ENCODE data around the gene CSAD.
"Not testable (repeated sequence)": the region's sequence is repeated elsewhere in the genome, so short reads cannot be mapped to it uniquely, and the experiment has no call there.

CSAD gene

DNA sequence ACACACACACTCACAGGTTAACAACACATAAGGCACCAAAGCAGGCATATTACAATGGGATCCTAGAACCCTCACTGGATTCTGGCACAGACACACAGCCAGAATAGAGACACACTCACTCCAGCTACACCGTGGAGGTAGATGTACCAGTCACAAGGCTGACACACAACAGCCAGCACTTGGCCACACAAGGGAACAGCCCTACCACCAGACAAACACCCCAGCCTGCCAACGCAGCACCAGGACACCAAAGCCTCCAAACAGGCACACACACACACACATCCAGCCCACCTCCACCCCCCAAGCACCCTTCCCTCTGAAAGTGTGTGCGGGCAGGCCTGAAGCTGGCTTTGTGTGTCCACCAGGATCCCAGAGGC lies 37.2 kb upstream of the CSAD start:
- no peak for DNase-seq

DNA sequence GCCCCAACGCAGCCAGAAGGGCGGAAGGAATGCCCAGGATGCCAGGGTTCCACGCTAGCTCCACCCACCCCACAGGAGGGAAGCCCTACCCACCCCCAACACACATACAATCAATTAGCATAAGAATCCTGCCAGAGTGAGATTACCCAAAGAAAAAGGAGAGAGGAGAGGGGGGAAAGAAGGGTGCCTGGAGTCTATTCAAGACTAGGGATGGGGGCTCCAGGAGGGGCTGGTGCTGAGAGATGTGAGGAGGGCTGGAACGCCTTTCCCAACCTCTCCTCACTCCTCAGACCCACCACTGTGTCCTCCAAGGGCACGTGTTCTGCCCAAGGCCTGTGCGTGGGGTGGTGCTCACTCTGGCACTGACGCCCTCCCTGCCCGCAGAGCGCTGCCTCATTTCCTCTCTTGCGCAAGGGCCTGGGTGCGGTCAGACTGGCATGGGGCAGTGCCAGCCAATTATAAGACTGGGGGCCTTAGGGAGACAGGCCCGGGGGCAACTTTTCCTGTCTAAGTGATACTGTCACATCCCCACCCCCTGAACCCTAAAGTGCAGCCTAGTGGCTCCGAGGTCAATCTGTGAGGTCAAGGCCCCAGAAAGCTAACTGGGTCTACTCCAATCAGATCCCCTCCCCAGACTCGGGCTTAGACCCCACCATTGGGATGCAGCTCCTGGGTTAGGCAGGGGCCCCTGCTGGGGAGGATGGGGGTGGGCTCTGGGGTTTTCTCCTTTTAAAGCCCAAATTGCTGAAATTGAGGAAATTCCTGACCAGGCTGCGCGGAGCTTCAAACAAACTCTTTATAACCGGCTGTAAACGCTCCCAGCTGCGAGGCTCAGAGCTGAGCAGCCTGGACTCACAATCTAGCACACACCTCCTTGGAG lies 36.6 kb upstream of the CSAD start:
- DNase-seq = no peak

DNA sequence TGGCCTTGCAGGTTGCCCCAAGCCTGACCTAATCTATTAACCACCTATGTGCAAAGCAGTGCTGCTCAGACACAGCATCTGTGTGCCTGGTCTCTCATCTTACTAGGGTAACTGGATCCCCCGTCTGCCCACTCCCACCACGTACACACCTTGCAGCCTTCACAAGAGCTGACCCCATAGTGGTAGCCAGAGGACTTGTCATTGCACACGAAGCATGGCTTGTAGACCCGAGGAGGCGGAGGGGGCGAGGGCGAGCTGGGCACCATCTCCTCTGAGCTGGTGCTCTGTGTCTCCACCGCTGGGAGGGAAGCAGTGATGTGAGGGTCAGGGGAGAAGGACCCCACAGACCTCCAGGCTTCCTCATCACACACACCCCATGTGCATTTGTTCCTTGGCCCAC lies 34.8 kb upstream of the CSAD start:
- no peak for DNase-seq

GRCh38 chr12:53214687-53215455 lies 34.1 kb upstream of the CSAD start:
- DNase-seq = no peak

- no peak for DNase-seq
These were observed 33.5 kb upstream of the CSAD start for GRCh38 chr12:53214221-53214620.

- peak; percentile 81 to 83 for DNase-seq
These were observed 32.6 kb upstream of the CSAD start for GRCh38 chr12:53213348-53213747.

GRCh38 chr12:53212931-53213330 lies 32.2 kb upstream of the CSAD start:
- DNase-seq = no peak

- no peak for DNase-seq
These were observed 31.0 kb upstream of the CSAD start for GRCh38 chr12:53211476-53212381.

GRCh38 chr12:53210843-53211242 lies 30.1 kb upstream of the CSAD start:
- no peak for DNase-seq

- DNase-seq = no peak
These were observed 28.2 kb upstream of the CSAD start for GRCh38 chr12:53208877-53209463.

GRCh38 chr12:53208435-53208834 lies 27.7 kb upstream of the CSAD start:
- no peak for DNase-seq

- peak; percentile 49 to 51 for DNase-seq
These were observed 26.3 kb upstream of the CSAD start, which contains the start of gene ITGB7 for GRCh38 chr12:53207042-53207441. Gene ITGB7, minus strand, starts transcription at chr12:53207251. Its CDS starts 6,808 bp downstream, at chr12:53200443.

GRCh38 chr12:53205747-53206419 lies 25.2 kb upstream of the CSAD start:
- DNase-seq = no peak

DNA sequence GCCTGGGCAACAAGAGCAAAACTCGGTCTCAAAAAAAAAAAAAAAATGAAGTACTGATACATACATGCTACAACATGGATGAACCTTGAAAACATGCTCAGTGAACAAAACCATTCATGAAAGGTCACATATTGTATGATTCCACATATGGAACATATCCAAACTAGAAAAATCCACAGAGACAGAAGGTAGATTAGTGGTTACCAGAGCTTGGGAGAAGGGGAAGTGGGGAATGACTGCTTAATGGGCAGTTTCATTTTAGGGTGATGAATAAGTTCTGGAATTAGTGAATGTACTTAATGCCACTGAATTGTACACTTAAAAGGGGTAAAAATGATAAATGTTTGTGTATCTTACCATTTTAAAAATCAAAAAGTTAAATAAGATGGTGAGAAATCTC lies 23.6 kb upstream of the CSAD start:
- DNase-seq = no peak

DNA sequence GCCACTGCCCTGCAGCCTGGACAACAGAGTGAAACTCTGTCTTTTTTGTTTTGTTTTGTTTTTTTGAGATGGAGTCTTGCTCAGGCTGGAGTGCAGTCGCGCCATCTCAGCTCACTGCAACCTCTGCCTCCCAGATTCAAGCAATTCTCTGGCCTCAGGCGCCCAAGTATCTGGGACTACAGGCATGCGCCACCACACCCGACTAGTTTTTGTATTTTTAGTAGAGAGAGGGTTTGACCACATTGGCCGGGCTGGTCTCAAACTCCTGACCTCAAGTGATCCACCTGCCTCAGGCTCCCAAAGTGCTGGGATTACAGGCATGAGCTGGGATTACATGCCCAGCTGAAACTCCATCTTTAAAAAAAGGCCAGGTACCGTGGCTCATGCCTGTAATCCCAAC lies 21.6 kb upstream of the CSAD start:
- not testable (repeated sequence) for DNase-seq

DNA sequence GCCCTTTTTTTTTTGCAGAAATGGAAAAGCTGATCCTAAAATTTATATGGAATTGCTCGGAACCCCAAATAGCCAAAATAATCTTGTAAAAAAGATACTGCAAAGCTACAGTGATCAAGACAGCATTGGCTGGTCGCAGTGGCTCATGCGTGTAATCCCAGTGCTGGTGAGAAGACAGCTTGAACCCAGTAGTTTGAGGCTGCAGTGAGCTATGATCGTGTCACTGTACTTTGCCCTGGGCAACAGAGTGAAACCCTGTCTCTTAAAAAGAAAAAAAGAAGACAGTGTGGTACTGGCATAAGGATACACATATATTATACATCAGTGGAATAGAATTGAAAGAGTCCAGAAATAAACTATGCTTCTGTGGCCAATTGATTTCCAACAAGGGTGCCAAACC lies 20.9 kb upstream of the CSAD start:
- no peak for DNase-seq

- DNase-seq = no peak
These were observed 20.4 kb upstream of the CSAD start for GRCh38 chr12:53201177-53201541.

- DNase-seq = no peak
These were observed 19.9 kb upstream of the CSAD start for GRCh38 chr12:53200458-53201176.

GRCh38 chr12:53200107-53200457 lies 19.4 kb upstream of the CSAD start:
- DNase-seq = no peak

DNA sequence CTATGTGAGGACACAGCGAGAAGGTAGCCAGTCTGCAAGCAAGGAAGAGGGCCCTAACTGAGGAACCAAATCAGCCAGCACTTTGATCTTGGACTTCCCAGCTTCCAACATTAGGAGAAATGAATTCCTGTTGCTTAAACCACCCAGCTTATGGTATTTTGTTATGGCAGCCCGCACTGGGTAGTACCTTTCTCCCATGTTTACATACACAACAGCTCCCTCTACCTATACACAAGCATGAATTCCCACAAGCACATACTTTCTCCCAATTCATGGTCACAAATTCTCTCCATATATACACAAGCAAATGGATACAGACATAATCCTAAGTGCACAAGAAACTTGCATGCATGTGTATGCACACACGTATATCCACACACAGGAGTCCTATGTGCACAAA lies 19.0 kb upstream of the CSAD start:
- DNase-seq = no peak

DNA sequence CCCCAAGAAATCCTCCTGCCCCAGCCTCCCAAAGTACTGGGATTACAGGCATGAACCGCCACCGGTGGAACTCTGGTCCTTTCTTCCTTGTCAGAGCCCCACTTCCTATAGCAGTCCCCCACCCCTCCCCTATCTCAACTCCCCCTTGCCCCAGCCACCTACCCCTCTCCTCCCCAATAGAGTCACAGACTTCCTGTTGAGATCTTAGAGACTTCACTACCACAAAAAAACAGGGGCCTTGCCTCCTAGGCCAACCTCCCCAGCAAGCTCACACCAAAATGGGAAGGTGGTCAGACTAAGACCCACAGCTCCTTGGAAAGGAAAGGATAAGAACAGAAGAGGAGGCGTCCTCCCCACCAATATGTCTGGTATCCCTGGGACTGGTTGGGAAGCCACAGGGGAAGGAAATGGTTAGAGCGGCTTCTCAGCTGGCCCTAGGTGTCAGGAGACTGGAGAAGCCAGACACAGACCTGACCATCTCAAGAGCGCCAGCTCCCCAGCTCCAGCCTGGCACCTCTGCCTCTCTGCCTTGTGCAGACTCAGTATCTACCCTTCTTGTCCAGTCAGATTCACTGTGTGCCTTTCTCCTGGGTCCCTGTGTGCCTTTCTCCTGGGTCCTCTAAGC lies 17.9 kb upstream of the CSAD start:
- DNase-seq = no peak
